ENCODE measurements around the gene IL1RAP. TPM values are rescaled to one million over a fixed set of nuclear protein-coding genes. Genes with fewer than 3 reads are reported as not detected.

IL1RAP gene
- total RNA-seq, 4 donors from 2014 or later: 4.5 to 13.9 (median 5.2) TPM

DNA sequence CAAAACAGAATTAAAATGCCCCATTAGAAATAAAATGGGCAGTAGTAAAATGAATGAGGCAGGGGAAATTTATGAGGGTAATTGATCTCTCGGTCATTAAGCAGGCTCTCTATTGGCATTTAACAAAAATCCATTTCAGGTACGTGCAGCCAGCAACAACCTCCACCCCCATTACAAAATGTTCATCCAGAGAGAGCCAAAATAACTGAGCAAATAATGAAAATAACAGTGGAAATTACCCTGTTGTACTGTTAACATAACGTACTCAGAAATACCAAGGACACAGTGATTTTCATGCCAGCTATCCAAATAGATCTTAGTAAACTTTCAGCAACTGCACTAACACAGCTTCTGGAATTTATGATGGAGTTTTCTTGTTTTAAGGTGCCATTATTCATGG lies 127.7 kb downstream of the IL1RAP start:
- DNase-seq (ENCODE audit: extremely low spot score): no peak
- no peak overlapping the region for H3K27ac ChIP-seq (replicated peaks in 1 of 4)
- no peaks in the 10 kb centered on the region for H3K27me3 ChIP-seq
- H3K4me3 ChIP-seq: no peak overlapping the region
- 94% methylated on average over 3 of the region's 3 CpGs for WGBS
- intact Hi-C loops (cut with DNase I): no loop called here
- no peaks in the 10 kb centered on the region for H3K4me1 ChIP-seq
- TF ChIP-seq, protein P1, sequence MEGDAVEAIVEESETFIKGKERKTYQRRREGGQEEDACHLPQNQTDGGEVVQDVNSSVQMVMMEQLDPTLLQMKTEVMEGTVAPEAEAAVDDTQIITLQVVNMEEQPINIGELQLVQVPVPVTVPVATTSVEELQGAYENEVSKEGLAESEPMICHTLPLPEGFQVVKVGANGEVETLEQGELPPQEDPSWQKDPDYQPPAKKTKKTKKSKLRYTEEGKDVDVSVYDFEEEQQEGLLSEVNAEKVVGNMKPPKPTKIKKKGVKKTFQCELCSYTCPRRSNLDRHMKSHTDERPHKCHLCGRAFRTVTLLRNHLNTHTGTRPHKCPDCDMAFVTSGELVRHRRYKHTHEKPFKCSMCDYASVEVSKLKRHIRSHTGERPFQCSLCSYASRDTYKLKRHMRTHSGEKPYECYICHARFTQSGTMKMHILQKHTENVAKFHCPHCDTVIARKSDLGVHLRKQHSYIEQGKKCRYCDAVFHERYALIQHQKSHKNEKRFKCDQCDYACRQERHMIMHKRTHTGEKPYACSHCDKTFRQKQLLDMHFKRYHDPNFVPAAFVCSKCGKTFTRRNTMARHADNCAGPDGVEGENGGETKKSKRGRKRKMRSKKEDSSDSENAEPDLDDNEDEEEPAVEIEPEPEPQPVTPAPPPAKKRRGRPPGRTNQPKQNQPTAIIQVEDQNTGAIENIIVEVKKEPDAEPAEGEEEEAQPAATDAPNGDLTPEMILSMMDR (IDR thresholded peaks at IDR 0.05): no peak
- TF ChIP-seq EP300 (IDR thresholded peaks at IDR 0.05) (no peak), POLR2A (IDR thresholded peaks at IDR 0.05; ENCODE audit: low read depth) (no peak), POLR2AphosphoS5 (IDR thresholded peaks at IDR 0.05) (no peak)
- H3K36me3 ChIP-seq: peaks cover 0 to 4% (median 0%) of the 10 kb centered on the region in 4 donors
- H3K9me3 ChIP-seq: no peaks in the 10 kb centered on the region

DNA sequence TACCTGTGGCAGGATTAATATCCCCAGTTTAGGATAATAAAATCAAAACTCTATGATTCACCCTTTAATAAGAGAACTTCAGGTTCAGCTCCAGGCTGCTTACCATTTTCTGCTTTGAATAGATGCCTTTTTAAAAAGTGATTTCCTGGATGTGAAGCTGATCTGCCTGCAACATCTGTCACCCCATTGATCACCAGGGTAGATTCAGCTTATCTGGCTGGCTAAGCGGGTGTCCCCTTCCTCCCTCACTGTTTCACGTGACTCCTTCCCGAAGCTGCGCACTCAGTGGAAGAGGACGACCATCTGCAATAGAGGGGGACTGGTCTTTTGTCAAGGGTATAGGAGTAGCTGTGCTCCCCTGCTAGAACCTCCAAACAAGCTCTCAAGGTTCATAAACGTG lies 128.1 kb downstream of the IL1RAP start:
- H3K27me3 ChIP-seq: no peaks in the 10 kb centered on the region
- no peaks in the 10 kb centered on the region for H3K4me1 ChIP-seq
- no peaks in the 10 kb centered on the region for H3K9me3 ChIP-seq
- no peak overlapping the region for H3K27ac ChIP-seq (replicated peaks in 1 of 4)
- DNase-seq (ENCODE audit: extremely low spot score): no peak
- no peak for TF ChIP-seq POLR2A (IDR thresholded peaks at IDR 0.05; ENCODE audit: low read depth)
- TF ChIP-seq, protein P1 (IDR thresholded peaks at IDR 0.05): no peak
- TF ChIP-seq EP300 (IDR thresholded peaks at IDR 0.05): no peak
- H3K4me3 ChIP-seq: no peak overlapping the region
- intact Hi-C loops (cut with DNase I): no loop called here
- H3K36me3 ChIP-seq: peaks cover 0 to 4% (median 0%) of the 10 kb centered on the region in 4 donors
- WGBS: 82% methylated on average over 6 of the region's 6 CpGs

DNA sequence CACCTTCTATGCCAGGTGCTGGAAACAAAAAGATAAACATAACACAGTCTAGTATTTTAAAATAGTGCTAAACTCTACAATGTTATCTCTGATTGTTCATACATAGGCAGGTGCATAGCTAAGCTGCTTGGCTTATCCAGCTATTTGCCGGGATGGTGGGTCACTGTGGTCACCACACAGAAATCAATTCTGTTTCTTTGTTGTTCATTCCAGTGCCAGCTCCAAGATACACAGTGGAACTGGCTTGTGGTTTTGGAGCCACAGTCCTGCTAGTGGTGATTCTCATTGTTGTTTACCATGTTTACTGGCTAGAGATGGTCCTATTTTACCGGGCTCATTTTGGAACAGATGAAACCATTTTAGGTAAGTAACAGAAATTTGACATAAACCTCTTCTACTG lies 130.2 kb downstream of the IL1RAP start:
- H3K36me3 ChIP-seq: peaks cover 0 to 4% (median 0%) of the 10 kb centered on the region in 4 donors
- 86% methylated on average over 2 of the region's 2 CpGs for WGBS
- intact Hi-C loops (cut with DNase I): no loop called here
- no peaks in the 10 kb centered on the region for H3K4me1 ChIP-seq
- no peak for DNase-seq (ENCODE audit: extremely low spot score)
- no peak overlapping the region for H3K4me3 ChIP-seq
- no peak for TF ChIP-seq POLR2A (IDR thresholded peaks at IDR 0.05; ENCODE audit: low read depth)
- TF ChIP-seq POLR2AphosphoS5 (IDR thresholded peaks at IDR 0.05): no peak
- TF ChIP-seq EP300 (IDR thresholded peaks at IDR 0.05): no peak
- TF ChIP-seq, protein P1 (IDR thresholded peaks at IDR 0.05): no peak
- H3K27ac ChIP-seq (replicated peaks in 1 of 4): no peak overlapping the region
- no peaks in the 10 kb centered on the region for H3K9me3 ChIP-seq
- no peaks in the 10 kb centered on the region for H3K27me3 ChIP-seq

DNA sequence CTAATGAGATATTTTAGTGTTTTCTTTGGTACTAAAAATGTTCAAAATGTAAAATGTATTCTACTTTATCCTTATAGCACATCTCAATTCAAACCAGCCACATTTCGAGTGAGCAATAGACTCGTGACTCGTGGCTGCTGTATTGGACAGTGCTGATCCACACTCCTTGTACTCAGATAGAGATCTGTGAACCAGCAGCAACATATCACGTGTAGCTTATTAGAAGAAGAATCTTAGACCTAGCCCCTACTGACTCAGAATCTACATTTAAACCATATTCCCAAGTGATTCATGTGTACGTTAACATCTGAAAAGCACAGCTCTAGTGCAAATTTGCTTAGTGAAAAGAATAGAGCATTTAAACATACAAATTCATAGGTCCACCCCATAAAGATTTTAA lies 130.9 kb downstream of the IL1RAP start:
- TF ChIP-seq, protein P1 (IDR thresholded peaks at IDR 0.05): no peak
- TF ChIP-seq EP300 (IDR thresholded peaks at IDR 0.05) (no peak), POLR2A (IDR thresholded peaks at IDR 0.05; ENCODE audit: low read depth) (no peak), POLR2AphosphoS5 (IDR thresholded peaks at IDR 0.05) (no peak)
- no peaks in the 10 kb centered on the region for H3K9me3 ChIP-seq
- H3K27me3 ChIP-seq: no peaks in the 10 kb centered on the region
- intact Hi-C loops (cut with DNase I): no loop called here
- no peaks in the 10 kb centered on the region for H3K4me1 ChIP-seq
- H3K4me3 ChIP-seq: no peak overlapping the region
- 88% methylated on average over 5 of the region's 5 CpGs for whole genome bisulfite sequencing
- no peak for DNase-seq (ENCODE audit: extremely low spot score)
- H3K27ac ChIP-seq (replicated peaks in 1 of 4): no peak overlapping the region
- H3K36me3 ChIP-seq: peaks cover 0 to 4% (median 0%) of the 10 kb centered on the region in 4 donors

DNA sequence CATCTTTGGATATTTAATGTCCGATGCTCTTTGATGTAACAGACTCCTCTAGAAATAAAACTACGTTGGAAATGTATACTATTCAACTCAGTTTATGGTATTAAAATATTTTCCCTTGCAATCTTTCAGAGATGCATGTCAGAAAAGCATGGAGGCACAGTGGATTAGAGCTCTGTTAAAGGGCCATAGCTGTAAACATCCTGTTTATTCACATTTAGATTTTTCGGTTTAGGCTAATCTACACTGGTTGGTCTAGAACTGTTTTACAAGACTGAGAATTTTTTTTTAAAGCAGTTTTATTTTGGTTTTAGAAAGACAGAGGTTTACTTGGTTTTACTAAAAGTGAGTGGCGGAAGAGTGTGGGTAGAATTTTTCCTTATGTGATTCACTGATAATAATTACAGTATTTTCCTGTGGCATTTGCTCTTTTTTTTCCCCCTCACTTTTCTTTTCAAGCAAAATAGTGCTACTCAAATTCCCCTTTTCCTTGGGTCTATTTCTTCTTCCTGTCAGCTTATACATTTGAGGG lies 132.1 kb downstream of the IL1RAP start:
- WGBS: 70% methylated on average over 4 of the region's 4 CpGs
- Histone ChIP-seq H3K27me3 (no peaks in the 10 kb centered on the region), H3K4me1 (no peaks in the 10 kb centered on the region), H3K9me3 (no peaks in the 10 kb centered on the region), H3K27ac (replicated peaks in 1 of 4) (no peak overlapping the region), H3K4me3 (no peak overlapping the region), H3K36me3 (peaks cover 0 to 4% (median 0%) of the 10 kb centered on the region in 4 donors)
- no peak for TF ChIP-seq EP300 (IDR thresholded peaks at IDR 0.05)
- no peak for TF ChIP-seq POLR2AphosphoS5 (IDR thresholded peaks at IDR 0.05)
- TF ChIP-seq, protein P1 (IDR thresholded peaks at IDR 0.05): no peak
- TF ChIP-seq POLR2A (IDR thresholded peaks at IDR 0.05; ENCODE audit: low read depth): no peak
- intact Hi-C loops (cut with DNase I): no loop called here
- DNase-seq (ENCODE audit: extremely low spot score): no peak

Data from esophagus muscularis mucosa (tissue), 4 donors.